HepG2 (cell line): ENCODE results near the gene ALDH1A1. TPM values are rescaled to one million over a fixed set of nuclear protein-coding genes. Genes with fewer than 3 reads are reported as not detected.
A peak's percentile ranks its signal among the peaks of the same experiment; 100 is the strongest.

ENCODE experiments used
- HOXA7 ChIP-seq: sonication (generic); formaldehyde crosslinking; IDR thresholded peaks from 2 replicates; pipeline ENCODE4 v1.8.1; 2022; ENCODE audit warnings: mild to moderate bottlenecking, missing genetic modification reagents, moderate library complexity
- MEIS2 ChIP-seq: sonication (generic); formaldehyde crosslinking; IDR thresholded peaks from 2 replicates; pipeline ENCODE4 v1.9.0; 2021; ENCODE audit warnings: mild to moderate bottlenecking, missing genetic modification reagents
- U2AF2 ChIP-seq: fragments of 200-400 bp; formaldehyde crosslinking; IDR thresholded peaks from 2 replicates; pipeline ENCODE4 v1.6.1; 2017; ENCODE audit warnings: low read depth, mild to moderate bottlenecking, low read length
- ZFP37 ChIP-seq: sonication (generic); formaldehyde crosslinking; IDR thresholded peaks from 2 replicates; pipeline ENCODE4 v1.4.0; 2020; ENCODE audit warnings: missing genetic modification reagents, borderline replicate concordance
- ZNF180 ChIP-seq: sonication (generic); formaldehyde crosslinking; IDR thresholded peaks from 2 replicates; pipeline ENCODE4 v1.4.0; 2020; ENCODE audit warnings: low read depth, missing genetic modification reagents, borderline replicate concordance
- ZNF660 ChIP-seq: sonication (generic); formaldehyde crosslinking; IDR thresholded peaks from 2 replicates; pipeline ENCODE4 v1.5.1; 2020; ENCODE audit warnings: mild to moderate bottlenecking, low read depth, missing genetic modification reagents, borderline replicate concordance
- polyA plus RNA-seq, 8 experiments: library from polyadenylated mRNA; depleted of rRNA in 3 of 8; stranded (reverse) in 7 of 8; unstranded in 1 of 8; fragments of >200 nt; fragmentation: Illumina TruSeq in 4 of 8; extraction: Trizol in 4 of 8; gene quantifications; 2 replicates each; pipeline versions ENCODE4 v1.2.1 to v1.2.3, GENCODE V29; 2011 to 2016; ENCODE audit warnings: low read depth in 4 of 8, missing spikeins in 1 of 8, mixed read lengths in 1 of 8; ENCODE audit not compliant: insufficient read depth in 1 of 8
- total RNA-seq, 5 experiments: library from RNA; depleted of rRNA; stranded (reverse); fragments of >200 nt; fragmentation: Illumina TruSeq; extraction: Trizol; gene quantifications; 2 replicates each; pipeline ENCODE4 v1.2.3, GENCODE V29; 2016; ENCODE audit warnings: low read depth in 1 of 5
- TF ChIP-seq, protein P1 (sequence below): sonication (generic); formaldehyde crosslinking; IDR thresholded peaks from 2 replicates; pipeline ENCODE4 v1.4.0; 2020; ENCODE audit warnings: missing genetic modification reagents
- TF ChIP-seq, protein P2 (sequence below): sonication (generic); formaldehyde crosslinking; conservative IDR thresholded peaks from 2 replicates; pipeline ENCODE4 v1.4.0; 2020; ENCODE audit warnings: missing genetic modification reagents
- TF ChIP-seq, protein P3 (sequence below): sonication (generic); formaldehyde crosslinking; IDR thresholded peaks from 2 replicates; pipeline ENCODE4 v1.4.0; 2020; ENCODE audit warnings: mild to moderate bottlenecking, missing genetic modification reagents
- TF ChIP-seq, protein P4 (sequence below): sonication (generic); formaldehyde crosslinking; IDR thresholded peaks from 2 replicates; pipeline ENCODE4 v1.8.0; 2022; ENCODE audit warnings: missing genetic modification reagents, mild to moderate bottlenecking, moderate library complexity, borderline replicate concordance
- TF ChIP-seq, protein P5 (sequence below): sonication (generic); formaldehyde crosslinking; IDR thresholded peaks from 2 replicates; pipeline ENCODE4 v1.5.0; 2020; ENCODE audit warnings: missing genetic modification reagents
- TF ChIP-seq, protein P6 (sequence below): sonication (generic); formaldehyde crosslinking; IDR thresholded peaks from 2 replicates; pipeline ENCODE4 v1.8.1; 2022; ENCODE audit warnings: mild to moderate bottlenecking, missing genetic modification reagents
- TF ChIP-seq, protein P7 (sequence below): sonication (generic); formaldehyde crosslinking; IDR thresholded peaks from 2 replicates; pipeline ENCODE4 v1.4.0; 2020; ENCODE audit warnings: mild to moderate bottlenecking, missing genetic modification reagents

Gene ALDH1A1
- total and polyA plus RNA-seq, 2 of the 13 experiments (the other 11 are each of a cell fraction or from before 2014, with no cell fraction given), result 88.2 to 439 TPM

DNA sequence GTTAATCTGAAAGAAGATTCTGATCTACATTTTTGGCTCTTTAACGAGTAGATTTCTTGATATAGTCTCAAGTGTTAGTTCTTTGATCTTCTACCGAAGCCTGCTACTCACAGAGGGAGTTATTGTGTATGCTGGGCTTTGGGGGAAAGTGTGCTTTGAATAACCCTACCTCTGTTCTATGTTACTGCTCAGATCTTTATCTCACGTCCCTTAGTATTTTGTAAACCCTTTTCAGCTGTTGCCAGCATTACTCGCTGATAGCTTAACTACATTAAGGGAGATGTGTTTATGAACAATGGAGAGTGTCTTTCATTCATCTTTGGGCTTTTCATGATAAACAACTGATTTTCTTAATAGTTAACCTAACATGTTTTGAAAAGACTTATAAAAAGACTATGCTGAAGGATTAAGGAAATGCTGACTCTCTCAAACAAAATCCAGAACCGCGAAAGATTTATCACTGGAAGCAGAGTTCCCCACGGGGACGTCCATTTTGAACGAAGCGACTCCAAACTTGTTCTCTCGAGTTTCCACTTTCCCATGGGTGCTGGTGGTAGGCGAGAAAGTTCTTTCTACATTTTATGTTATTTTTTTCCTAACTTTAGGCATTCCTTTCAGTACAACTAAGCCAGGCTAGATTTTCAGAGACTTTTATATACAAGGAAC, 27.9 kb upstream of the ALDH1A1 start (continued):
- TF ChIP-seq, protein P1, sequence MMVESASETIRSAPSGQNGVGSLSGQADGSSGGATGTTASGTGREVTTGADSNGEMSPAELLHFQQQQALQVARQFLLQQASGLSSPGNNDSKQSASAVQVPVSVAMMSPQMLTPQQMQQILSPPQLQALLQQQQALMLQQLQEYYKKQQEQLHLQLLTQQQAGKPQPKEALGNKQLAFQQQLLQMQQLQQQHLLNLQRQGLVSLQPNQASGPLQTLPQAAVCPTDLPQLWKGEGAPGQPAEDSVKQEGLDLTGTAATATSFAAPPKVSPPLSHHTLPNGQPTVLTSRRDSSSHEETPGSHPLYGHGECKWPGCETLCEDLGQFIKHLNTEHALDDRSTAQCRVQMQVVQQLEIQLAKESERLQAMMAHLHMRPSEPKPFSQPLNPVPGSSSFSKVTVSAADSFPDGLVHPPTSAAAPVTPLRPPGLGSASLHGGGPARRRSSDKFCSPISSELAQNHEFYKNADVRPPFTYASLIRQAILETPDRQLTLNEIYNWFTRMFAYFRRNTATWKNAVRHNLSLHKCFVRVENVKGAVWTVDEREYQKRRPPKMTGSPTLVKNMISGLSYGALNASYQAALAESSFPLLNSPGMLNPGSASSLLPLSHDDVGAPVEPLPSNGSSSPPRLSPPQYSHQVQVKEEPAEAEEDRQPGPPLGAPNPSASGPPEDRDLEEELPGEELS (CRISPR knock-in tag), result peak; percentile 43; the same call in 1 of the 2 replicates
- no peak for TF ChIP-seq MEIS2
- TF ChIP-seq ZFP37 (CRISPR knock-in tag), result no peak
- TF ChIP-seq, protein P2, sequence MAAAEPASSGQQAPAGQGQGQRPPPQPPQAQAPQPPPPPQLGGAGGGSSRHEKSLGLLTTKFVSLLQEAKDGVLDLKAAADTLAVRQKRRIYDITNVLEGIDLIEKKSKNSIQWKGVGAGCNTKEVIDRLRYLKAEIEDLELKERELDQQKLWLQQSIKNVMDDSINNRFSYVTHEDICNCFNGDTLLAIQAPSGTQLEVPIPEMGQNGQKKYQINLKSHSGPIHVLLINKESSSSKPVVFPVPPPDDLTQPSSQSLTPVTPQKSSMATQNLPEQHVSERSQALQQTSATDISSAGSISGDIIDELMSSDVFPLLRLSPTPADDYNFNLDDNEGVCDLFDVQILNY (CRISPR knock-in tag), result no peak
- TF ChIP-seq, protein P3, sequence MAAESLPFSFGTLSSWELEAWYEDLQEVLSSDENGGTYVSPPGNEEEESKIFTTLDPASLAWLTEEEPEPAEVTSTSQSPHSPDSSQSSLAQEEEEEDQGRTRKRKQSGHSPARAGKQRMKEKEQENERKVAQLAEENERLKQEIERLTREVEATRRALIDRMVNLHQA (CRISPR knock-in tag), result no peak
- TF ChIP-seq U2AF2, result no peak
- TF ChIP-seq, protein P4, sequence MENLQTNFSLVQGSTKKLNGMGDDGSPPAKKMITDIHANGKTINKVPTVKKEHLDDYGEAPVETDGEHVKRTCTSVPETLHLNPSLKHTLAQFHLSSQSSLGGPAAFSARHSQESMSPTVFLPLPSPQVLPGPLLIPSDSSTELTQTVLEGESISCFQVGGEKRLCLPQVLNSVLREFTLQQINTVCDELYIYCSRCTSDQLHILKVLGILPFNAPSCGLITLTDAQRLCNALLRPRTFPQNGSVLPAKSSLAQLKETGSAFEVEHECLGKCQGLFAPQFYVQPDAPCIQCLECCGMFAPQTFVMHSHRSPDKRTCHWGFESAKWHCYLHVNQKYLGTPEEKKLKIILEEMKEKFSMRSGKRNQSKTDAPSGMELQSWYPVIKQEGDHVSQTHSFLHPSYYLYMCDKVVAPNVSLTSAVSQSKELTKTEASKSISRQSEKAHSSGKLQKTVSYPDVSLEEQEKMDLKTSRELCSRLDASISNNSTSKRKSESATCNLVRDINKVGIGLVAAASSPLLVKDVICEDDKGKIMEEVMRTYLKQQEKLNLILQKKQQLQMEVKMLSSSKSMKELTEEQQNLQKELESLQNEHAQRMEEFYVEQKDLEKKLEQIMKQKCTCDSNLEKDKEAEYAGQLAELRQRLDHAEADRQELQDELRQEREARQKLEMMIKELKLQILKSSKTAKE (CRISPR knock-in tag), result no peak
- TF ChIP-seq, protein P5, sequence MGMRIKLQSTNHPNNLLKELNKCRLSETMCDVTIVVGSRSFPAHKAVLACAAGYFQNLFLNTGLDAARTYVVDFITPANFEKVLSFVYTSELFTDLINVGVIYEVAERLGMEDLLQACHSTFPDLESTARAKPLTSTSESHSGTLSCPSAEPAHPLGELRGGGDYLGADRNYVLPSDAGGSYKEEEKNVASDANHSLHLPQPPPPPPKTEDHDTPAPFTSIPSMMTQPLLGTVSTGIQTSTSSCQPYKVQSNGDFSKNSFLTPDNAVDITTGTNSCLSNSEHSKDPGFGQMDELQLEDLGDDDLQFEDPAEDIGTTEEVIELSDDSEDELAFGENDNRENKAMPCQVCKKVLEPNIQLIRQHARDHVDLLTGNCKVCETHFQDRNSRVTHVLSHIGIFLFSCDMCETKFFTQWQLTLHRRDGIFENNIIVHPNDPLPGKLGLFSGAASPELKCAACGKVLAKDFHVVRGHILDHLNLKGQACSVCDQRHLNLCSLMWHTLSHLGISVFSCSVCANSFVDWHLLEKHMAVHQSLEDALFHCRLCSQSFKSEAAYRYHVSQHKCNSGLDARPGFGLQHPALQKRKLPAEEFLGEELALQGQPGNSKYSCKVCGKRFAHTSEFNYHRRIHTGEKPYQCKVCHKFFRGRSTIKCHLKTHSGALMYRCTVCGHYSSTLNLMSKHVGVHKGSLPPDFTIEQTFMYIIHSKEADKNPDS (CRISPR knock-in tag), result peak; percentile 99
- TF ChIP-seq, protein P6, sequence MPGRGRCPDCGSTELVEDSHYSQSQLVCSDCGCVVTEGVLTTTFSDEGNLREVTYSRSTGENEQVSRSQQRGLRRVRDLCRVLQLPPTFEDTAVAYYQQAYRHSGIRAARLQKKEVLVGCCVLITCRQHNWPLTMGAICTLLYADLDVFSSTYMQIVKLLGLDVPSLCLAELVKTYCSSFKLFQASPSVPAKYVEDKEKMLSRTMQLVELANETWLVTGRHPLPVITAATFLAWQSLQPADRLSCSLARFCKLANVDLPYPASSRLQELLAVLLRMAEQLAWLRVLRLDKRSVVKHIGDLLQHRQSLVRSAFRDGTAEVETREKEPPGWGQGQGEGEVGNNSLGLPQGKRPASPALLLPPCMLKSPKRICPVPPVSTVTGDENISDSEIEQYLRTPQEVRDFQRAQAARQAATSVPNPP (CRISPR knock-in tag), result no peak
- no peak for TF ChIP-seq HOXA7
- no peak for TF ChIP-seq ZNF180 (CRISPR knock-in tag)
- no peak for TF ChIP-seq ZNF660
- TF ChIP-seq, protein P7, sequence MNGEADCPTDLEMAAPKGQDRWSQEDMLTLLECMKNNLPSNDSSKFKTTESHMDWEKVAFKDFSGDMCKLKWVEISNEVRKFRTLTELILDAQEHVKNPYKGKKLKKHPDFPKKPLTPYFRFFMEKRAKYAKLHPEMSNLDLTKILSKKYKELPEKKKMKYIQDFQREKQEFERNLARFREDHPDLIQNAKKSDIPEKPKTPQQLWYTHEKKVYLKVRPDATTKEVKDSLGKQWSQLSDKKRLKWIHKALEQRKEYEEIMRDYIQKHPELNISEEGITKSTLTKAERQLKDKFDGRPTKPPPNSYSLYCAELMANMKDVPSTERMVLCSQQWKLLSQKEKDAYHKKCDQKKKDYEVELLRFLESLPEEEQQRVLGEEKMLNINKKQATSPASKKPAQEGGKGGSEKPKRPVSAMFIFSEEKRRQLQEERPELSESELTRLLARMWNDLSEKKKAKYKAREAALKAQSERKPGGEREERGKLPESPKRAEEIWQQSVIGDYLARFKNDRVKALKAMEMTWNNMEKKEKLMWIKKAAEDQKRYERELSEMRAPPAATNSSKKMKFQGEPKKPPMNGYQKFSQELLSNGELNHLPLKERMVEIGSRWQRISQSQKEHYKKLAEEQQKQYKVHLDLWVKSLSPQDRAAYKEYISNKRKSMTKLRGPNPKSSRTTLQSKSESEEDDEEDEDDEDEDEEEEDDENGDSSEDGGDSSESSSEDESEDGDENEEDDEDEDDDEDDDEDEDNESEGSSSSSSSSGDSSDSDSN (CRISPR knock-in tag), result no peak
